ENCODE results near the gene WDR6.

The WDR6 gene

DNA sequence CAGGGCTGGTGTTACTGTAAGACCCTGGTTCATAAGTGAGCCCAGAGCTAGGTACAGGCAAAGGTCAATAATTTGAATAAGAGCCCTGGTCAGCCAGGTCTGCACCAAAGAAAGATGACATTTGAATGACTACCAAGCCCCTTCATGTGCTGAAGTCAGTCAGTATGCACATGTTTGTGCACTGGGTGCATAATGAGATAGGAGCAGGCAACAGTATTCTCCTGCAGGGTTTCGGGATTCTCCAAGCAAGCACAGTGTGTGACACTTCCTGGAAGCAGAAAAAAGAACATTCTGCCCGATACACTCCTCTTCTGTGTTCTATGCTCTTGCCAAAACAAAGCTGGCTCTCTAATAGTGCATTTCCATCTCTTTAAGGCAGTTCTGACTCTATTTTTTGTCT is 27.5 kb downstream of the WDR6 start:
- TF ChIP-seq, protein P1, sequence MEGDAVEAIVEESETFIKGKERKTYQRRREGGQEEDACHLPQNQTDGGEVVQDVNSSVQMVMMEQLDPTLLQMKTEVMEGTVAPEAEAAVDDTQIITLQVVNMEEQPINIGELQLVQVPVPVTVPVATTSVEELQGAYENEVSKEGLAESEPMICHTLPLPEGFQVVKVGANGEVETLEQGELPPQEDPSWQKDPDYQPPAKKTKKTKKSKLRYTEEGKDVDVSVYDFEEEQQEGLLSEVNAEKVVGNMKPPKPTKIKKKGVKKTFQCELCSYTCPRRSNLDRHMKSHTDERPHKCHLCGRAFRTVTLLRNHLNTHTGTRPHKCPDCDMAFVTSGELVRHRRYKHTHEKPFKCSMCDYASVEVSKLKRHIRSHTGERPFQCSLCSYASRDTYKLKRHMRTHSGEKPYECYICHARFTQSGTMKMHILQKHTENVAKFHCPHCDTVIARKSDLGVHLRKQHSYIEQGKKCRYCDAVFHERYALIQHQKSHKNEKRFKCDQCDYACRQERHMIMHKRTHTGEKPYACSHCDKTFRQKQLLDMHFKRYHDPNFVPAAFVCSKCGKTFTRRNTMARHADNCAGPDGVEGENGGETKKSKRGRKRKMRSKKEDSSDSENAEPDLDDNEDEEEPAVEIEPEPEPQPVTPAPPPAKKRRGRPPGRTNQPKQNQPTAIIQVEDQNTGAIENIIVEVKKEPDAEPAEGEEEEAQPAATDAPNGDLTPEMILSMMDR (IDR thresholded peaks at IDR 0.05; ENCODE audit: borderline replicate concordance, extremely low read depth, low read length, poor library complexity, severe bottlenecking) = no peak
- no peak for TF ChIP-seq EZH2 (IDR thresholded peaks at IDR 0.05; ENCODE audit: borderline replicate concordance, low read depth, low read length, severe bottlenecking)
- Histone ChIP-seq H3K79me2 (ENCODE audit: insufficient read depth, low read length) (peaks cover 8% of the 10 kb centered on the region; the same call in 1 of the 2 replicates), H3K4me3 (ENCODE audit: low read depth in 1 of 2, low read length in 2 of 2) (no peak overlapping the region), H2AFZ (ENCODE audit: low read depth, low read length) (no peak overlapping the region), H3K27me3 (ENCODE audit: insufficient read depth, low read length, poor library complexity) (no peaks in the 10 kb centered on the region), H3K9me3 (ENCODE audit: insufficient read depth, low read length, severe bottlenecking) (no peaks in the 10 kb centered on the region), H3K9ac (ENCODE audit: low read depth, low read length) (no peak overlapping the region), H3K27ac (ENCODE audit: low read length) (no peak overlapping the region), H4K20me1 (ENCODE audit: insufficient read depth, low read length) (0 out of 2 replicates have a peak, but pooled peaks cover 3% of the 10 kb centered on the region), H3K4me2 (ENCODE audit: insufficient read depth, low read length) (no peak overlapping the region), H3K4me1 (ENCODE audit: insufficient read depth, low read length) (peaks cover 1% of the 10 kb centered on the region), H3K36me3 (ENCODE audit: insufficient read depth, low read length) (peaks cover 77% of the 10 kb centered on the region)
- DNase-seq (no peak), ATAC-seq (ENCODE audit: insufficient read depth, low read depth) (no peak)

DNA sequence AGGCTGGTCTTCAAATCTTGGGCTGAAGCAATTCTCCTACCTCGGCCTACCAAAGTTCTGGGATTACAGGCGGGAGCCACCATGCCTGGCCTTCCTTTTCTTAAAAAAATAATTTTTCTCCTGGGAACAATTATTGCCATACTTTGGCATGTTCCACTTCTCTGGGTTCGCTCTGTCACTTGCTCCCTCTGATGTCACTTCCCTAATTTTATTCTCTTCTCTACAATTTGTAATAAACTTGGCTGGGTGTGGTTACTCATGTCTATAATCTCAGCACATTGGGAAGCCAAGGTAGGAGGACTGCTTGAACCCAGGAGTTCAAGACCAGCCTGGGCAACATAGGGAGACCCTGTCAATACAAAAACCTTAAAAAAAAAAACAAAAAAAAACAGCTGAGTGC is 28.1 kb downstream of the WDR6 start:
- 0 out of 2 replicates have a peak, but pooled peaks cover 3% of the 10 kb centered on the region for H4K20me1 ChIP-seq (ENCODE audit: insufficient read depth, low read length)
- no peak for TF ChIP-seq EZH2 (IDR thresholded peaks at IDR 0.05; ENCODE audit: borderline replicate concordance, low read depth, low read length, severe bottlenecking)
- TF ChIP-seq, protein P1 (IDR thresholded peaks at IDR 0.05; ENCODE audit: borderline replicate concordance, extremely low read depth, low read length, poor library complexity, severe bottlenecking) = no peak
- H3K4me2 ChIP-seq (ENCODE audit: insufficient read depth, low read length) = no peak overlapping the region
- DNase-seq (no peak), ATAC-seq (ENCODE audit: insufficient read depth, low read depth) (no peak)
- H2AFZ ChIP-seq (ENCODE audit: low read depth, low read length) = no peak overlapping the region
- no peaks in the 10 kb centered on the region for H3K27me3 ChIP-seq (ENCODE audit: insufficient read depth, low read length, poor library complexity)
- H3K79me2 ChIP-seq (ENCODE audit: insufficient read depth, low read length) = peaks cover 8% of the 10 kb centered on the region; the same call in 1 of the 2 replicates
- H3K4me1 ChIP-seq (ENCODE audit: insufficient read depth, low read length) = no peaks in the 10 kb centered on the region
- peaks cover 81% of the 10 kb centered on the region for H3K36me3 ChIP-seq (ENCODE audit: insufficient read depth, low read length)
- no peak overlapping the region for H3K27ac ChIP-seq (ENCODE audit: low read length)
- H3K9ac ChIP-seq (ENCODE audit: low read depth, low read length) = no peak overlapping the region
- H3K4me3 ChIP-seq (ENCODE audit: low read depth in 1 of 2, low read length in 2 of 2) = no peak overlapping the region
- no peaks in the 10 kb centered on the region for H3K9me3 ChIP-seq (ENCODE audit: insufficient read depth, low read length, severe bottlenecking)

DNA sequence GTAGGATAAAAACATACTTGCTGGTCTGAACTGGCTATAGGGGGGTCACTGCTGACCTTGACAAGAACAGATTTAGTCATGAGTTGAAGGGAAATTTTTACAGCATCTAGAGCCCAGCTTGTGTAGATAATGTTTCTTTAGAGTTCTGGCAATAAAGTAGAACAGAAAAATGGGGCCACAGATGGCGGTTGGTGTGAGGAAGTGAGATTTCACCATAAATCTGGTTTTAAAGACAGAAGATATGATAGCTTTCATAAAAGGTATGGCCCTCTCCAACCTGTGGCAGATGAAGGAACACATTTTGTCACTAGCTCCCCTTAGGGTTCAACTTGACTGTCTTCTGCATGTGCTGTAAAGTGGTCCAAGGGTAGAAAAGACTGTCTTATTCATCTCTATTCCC is 46.4 kb downstream of the WDR6 start:
- no peak for ATAC-seq (ENCODE audit: insufficient read depth, low read depth)
- TF ChIP-seq, protein P1 (IDR thresholded peaks at IDR 0.05; ENCODE audit: borderline replicate concordance, extremely low read depth, low read length, poor library complexity, severe bottlenecking) = no peak
- TF ChIP-seq EZH2 (IDR thresholded peaks at IDR 0.05; ENCODE audit: borderline replicate concordance, low read depth, low read length, severe bottlenecking) = no peak
- Histone ChIP-seq H2AFZ (ENCODE audit: low read depth, low read length) (no peak overlapping the region), H3K27ac (ENCODE audit: low read length) (no peak overlapping the region), H3K9ac (ENCODE audit: low read depth, low read length) (no peak overlapping the region), H3K79me2 (ENCODE audit: insufficient read depth, low read length) (peaks cover 57% of the 10 kb centered on the region), H3K4me1 (ENCODE audit: insufficient read depth, low read length) (no peaks in the 10 kb centered on the region), H3K9me3 (ENCODE audit: insufficient read depth, low read length, severe bottlenecking) (no peaks in the 10 kb centered on the region), H3K27me3 (ENCODE audit: insufficient read depth, low read length, poor library complexity) (no peaks in the 10 kb centered on the region), H3K36me3 (ENCODE audit: insufficient read depth, low read length) (peaks cover 92% of the 10 kb centered on the region), H3K4me3 (ENCODE audit: low read depth in 1 of 2, low read length in 2 of 2) (no peak overlapping the region), H3K4me2 (ENCODE audit: insufficient read depth, low read length) (no peak overlapping the region), H4K20me1 (ENCODE audit: insufficient read depth, low read length) (peaks cover 15% of the 10 kb centered on the region; the same call in 1 of the 2 replicates)
- DNase-seq = no peak
